ENCODE data around the gene IGFBPL1.

DNA sequence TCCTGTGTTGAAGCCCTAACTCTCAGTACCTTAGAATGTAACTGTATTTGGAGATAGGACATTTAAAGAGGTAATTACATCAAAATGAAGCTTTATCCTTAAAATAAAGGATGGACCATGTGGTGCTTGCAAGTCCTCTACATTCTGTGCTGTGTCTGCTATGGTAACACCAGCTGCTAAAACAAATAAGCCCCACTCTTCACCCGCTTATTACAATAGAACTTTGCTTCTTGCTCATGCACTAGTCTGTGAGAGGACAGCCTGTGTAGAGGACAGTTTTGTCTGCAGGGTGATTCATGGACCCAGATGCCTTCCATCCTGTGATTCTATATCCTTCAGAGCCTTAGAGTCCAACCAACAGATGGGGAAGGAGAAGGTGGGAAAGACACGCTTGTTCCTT is 12.5 kb upstream of the IGFBPL1 start:
- TF ChIP-seq, protein P1, sequence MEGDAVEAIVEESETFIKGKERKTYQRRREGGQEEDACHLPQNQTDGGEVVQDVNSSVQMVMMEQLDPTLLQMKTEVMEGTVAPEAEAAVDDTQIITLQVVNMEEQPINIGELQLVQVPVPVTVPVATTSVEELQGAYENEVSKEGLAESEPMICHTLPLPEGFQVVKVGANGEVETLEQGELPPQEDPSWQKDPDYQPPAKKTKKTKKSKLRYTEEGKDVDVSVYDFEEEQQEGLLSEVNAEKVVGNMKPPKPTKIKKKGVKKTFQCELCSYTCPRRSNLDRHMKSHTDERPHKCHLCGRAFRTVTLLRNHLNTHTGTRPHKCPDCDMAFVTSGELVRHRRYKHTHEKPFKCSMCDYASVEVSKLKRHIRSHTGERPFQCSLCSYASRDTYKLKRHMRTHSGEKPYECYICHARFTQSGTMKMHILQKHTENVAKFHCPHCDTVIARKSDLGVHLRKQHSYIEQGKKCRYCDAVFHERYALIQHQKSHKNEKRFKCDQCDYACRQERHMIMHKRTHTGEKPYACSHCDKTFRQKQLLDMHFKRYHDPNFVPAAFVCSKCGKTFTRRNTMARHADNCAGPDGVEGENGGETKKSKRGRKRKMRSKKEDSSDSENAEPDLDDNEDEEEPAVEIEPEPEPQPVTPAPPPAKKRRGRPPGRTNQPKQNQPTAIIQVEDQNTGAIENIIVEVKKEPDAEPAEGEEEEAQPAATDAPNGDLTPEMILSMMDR (IDR thresholded peaks at IDR 0.05 in 8 of 11, conservative IDR thresholded peaks at IDR 0.05 in 3 of 11) = no peak
- TF ChIP-seq POLR2A (IDR thresholded peaks at IDR 0.05) (no peak), POLR2AphosphoS5 (IDR thresholded peaks at IDR 0.05) (no peak)

Measured in spleen (tissue), 7 donors.